Pulmonary artery endothelial cell (primary cell): ENCODE measurements around the gene LHX5. TPM values are rescaled to one million over a fixed set of nuclear protein-coding genes. Genes with fewer than 3 reads are reported as not detected.
"Not testable (repeated sequence)": the region's sequence is repeated elsewhere in the genome, so short reads cannot be mapped to it uniquely, and the experiment has no call there.

Experiments
- DNase-seq: peaks from one replicate; pipeline ENCODE4 v3.0.0-alpha.2; 2011; ENCODE audit warnings: low read depth, low spot score
- total RNA-seq: library from RNA; depleted of rRNA; stranded (reverse); fragments of >200 nt; gene quantifications from 2 replicates; pipeline ENCODE4 v1.2.3, GENCODE V29; 2014

Gene LHX5
- not detected in 2 replicates for total RNA-seq

- no peak for DNase-seq
These were observed at the start of gene LHX5 for GRCh38 chr12:113471619-113472171. Gene LHX5, minus strand, starts transcription at chr12:113471871. Its CDS starts 373 bp downstream, at chr12:113471498.

DNA sequence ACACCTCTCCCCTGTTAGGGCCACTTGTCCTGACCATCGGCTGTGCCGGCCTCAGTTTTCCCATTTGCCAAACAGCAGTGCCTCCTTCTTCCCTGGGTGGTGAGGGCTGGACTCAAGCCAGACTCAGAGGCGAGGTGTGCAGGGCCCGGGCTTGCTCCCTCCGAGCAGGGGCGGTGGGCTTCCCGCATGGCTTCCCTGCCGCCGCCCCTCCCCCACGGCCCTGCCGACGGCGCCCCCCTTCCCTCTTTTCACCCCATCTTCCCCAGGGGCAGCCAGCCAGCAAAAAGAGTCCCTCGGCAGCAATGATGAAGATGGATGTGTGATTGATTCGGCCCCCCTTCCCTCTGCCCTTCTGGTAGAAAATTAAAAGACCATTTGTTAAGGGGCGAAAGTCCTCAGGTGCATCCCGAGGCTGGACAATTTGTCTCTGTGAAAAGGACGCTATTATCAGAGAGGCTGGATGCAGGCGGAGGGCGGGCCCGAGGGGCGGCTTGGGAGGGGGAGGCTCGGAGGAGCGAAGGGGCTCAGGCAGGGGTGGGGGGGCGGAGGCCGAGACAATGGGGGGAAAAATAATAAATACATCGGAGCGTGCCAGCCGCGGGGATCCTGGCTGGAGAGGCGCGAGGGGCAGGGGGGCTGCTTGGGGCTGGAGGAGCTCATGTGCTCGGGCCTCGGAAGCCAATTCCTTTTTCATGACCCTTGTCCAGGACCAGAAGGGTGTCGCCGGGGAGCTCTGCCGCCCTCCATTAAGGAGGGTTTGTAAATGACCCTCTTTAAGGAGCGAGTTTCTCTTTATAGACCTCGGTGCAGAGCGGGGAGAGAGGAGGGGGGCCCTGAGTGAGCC is 48.0 kb upstream of the LHX5 start:
- DNase-seq = no peak

DNA sequence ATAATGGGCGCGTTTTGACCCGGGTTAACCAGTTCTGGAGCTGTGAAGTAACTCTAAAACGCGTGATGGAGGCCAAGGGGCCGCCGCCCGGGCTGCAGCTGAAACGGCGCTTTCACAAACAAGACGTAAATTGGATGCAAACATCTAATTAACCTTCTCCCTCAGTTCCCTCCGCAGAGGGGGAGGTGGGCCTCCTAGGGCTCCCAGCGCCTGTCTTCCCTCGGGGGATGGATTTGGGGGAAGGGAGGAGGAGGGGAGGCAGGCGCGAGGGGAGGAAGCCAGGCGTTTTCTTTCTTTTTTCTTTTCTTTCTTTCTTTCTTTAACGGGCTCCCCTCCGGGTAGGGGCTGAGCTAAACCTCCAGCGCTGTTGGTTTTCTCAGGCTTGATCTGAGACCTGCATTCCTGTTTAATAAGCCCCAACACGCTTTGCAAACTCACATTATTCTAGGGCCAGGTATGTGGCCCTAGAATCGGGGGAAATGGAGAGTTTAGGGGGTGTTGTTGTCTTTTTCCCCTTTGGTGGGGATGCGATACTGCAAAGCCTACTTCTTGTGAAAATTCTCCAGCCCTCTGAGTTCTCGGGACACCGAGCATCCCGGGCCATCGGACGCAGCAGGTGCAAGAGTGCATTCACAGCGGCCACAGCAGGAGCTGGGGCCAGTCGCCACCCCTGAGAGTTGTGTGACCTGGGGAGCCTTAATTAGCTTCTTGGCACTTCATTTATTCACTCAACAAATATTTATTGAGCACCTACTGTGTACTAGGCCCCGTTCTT is 43.6 kb upstream of the LHX5 start:
- no peak for DNase-seq

DNA sequence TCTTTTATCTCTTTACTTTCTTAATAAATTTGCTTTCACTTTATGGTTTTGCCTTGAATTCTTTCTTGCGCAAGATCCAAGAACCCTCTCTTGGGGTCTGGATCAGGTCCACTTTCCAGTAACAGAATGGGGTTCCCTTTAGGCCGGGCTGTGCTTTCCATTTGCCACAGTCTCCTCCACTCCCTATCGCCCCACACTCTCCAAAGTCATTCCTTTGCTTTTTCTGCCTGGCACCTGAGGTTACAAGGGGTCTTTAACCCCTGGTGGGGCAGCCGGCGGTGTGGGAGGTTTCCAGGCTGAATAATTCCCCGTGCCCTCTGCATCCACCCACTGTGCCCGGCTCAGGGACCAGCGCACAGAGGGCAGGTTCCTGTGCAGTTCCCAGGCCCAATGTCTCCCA is 42.9 kb upstream of the LHX5 start:
- no peak for DNase-seq

GRCh38 chr12:113512568-113512967 is 40.9 kb upstream of the LHX5 start:
- no peak for DNase-seq

- DNase-seq = no peak
These were observed 35.2 kb upstream of the LHX5 start for GRCh38 chr12:113506867-113507266.

DNA sequence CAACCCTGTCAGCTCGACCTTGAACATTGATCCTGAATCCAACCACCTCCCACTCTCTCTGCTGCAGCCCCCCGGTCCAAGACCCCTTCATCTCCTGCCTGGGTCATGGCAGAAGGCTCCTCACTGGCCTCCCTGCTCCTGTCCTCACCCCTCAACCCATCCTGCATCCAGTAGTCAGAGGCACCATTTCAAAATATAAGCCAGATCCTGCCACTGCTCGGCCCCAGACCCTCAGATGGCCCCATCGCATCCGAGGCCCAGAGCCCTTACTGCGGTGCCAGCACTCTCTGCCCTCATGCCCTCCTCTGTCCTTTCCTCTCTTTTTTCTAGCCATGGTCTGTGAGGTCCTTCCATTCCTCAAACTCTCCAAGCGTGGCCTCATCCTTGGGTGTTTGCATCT is 34.3 kb upstream of the LHX5 start:
- no peak for DNase-seq

DNA sequence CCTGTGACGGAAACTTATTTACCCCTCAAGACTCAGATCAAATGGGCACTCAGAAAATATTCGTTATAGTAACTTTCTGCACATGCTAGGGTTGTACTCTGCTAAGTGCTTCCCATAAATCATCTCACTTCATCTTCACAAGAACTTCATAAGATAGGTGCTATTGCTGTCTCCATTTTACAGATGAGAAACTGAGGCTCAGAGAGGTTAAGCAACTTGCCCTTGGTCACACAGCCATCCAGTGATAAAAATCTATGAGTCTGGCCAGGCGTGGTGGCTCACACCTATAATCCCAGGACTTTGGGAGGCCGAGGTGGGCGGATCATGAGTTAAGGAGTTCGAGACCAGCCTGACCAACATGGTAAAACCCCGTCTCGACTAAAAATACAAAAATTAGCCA is 33.2 kb upstream of the LHX5 start:
- DNase-seq = no peak

- DNase-seq = no peak
These were observed 29.2 kb upstream of the LHX5 start for GRCh38 chr12:113500782-113501311.

- DNase-seq = no peak
These were observed 28.6 kb upstream of the LHX5 start for GRCh38 chr12:113500306-113500675.

- DNase-seq = no peak
These were observed 26.8 kb upstream of the LHX5 start for GRCh38 chr12:113498490-113498889.

GRCh38 chr12:113497693-113498092 is 26.0 kb upstream of the LHX5 start:
- DNase-seq = no peak

DNA sequence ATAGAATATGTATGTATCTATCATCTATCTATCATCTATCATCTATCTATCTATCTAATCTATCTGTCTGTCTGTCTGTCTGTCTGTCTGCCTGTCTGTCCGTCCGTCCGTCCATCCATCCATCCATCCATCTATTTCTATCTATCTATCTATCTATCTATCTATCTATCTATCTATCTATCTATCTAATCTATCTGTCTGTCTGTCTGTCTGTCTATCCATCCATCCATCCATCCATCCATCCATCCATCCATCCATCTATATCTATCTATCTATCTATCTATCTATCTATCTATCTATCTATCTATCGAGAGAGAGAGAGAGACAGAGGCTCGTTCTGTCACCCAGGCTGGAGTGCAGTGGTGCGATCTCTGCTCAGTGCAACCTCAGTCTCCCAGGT is 24.3 kb upstream of the LHX5 start:
- DNase-seq = not testable (repeated sequence)

DNA sequence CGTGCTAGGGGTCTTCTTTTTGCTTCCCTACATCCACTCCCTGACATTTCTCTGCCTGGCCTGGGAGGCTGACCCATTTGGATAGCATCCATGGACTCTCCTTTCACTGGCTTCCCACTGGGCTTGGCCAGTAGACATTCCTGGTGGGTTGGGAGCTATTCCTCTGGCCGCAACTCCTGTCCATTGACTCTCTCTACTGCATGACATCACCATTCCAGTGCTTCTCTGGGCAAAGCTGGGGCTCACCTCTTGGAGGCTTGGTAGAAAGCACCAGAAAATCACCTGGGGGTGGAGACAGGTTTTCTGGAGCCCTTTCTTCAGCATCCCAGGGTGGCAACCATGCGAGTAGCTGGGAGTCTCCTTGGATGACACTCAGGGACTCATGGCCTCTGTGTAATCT is 16.7 kb upstream of the LHX5 start:
- DNase-seq = no peak

GRCh38 chr12:113486722-113487121 is 15.1 kb upstream of the LHX5 start:
- no peak for DNase-seq

- no peak for DNase-seq
These were observed 13.7 kb upstream of the LHX5 start for GRCh38 chr12:113485330-113485729.

DNA sequence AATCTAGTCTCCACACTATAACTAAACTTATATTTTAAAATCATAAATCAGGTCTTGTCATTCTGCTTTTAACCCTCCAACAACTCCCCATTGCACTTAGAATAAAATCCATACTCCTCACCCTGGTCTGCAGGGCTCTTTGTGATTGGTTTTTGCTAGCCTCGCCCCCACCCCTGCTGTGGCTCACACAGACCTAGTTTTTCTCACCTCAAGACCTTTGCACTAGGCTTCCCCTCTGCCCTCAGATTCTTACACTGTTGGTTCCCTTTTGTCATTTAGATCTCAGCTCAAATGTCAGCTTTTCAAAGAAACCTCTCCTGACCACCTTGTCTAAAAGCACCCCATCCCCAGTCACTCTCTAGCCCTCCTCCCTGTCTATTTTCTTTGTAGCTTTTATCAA is 10.7 kb upstream of the LHX5 start:
- DNase-seq = no peak

DNA sequence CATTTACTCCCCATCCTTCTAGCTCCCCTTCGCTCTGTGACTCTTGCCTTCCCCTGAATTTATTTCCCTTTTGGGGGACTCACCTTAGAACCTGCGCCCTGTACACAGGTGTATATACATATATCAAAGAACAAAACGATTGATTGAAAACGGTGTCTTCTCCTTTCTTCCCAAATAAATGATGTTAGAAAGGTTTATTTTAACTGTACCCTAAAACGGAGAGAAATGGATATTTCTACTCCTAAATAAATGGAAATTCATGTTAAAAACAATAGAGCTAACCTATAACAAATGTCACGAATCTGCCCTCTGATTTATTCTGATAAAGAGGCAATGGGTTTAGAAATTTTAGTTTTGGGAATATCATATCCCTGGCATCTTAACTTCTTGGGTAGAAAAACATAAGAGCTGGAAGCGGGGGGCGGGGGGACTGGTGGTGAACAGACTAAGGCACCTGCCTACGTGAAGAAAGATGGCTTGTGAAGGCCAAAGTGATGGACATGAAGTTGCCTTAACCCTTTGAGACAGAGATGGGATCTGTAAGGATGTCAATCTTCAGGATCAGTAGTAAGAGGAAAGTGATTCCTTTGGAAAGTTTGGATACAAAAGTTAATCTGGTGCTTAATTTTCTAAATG is 8.8 kb upstream of the LHX5 start:
- no peak for DNase-seq

DNA sequence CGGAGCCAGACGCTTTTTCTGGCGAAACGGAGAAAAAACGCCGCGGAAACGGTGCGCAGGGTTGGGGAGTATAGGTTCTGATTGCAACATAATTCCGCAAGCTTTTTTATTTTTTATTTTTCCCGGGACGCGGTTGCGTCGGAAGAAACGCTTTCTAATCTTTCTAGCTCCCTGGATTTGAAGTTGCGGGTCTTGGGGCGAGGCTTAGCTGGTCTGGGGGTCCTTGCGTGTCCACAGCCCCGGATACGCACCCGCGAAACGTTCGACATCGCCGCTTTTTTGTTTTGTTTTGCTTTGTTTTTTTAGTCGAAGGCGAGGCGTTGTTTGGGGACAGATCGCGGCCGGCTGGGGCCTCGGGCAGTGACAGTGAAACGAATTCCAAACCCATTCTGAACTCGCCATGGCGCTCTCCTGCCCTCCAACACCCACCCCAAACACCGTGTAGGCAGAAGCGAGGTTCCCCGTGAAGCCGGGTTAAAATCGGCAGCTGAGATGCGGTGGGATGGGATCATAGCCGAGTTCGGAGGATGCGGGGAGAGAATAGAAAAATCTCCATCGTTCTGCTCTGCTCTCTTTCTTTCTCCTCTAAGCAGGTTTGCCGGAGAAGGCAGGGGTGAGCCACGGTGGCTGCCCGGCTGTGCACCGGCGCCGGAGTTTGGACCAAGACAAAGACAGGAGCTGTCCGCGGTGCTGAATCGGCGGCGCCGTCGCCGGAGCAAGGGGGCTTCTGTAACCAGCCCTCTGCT is 8.1 kb upstream of the LHX5 start:
- DNase-seq = no peak

DNA sequence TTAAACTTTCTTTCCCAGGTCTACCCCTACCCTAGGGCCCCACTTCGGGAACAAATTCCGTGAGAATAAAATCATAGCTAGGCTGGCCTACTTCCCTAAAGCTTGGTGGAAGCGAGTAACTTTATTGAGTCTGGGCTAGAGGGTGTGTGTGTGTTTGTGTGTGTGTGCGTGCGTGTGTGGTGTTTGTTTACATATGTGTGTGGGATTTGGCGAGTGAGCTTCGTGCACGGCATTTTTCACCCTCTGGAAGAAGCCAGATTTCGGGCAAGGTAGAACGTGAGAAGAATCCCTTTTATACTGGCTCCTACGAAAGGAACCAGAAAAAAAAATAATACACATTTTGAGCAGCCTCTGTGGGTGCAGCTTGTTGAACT is 7.5 kb upstream of the LHX5 start:
- DNase-seq = no peak

DNA sequence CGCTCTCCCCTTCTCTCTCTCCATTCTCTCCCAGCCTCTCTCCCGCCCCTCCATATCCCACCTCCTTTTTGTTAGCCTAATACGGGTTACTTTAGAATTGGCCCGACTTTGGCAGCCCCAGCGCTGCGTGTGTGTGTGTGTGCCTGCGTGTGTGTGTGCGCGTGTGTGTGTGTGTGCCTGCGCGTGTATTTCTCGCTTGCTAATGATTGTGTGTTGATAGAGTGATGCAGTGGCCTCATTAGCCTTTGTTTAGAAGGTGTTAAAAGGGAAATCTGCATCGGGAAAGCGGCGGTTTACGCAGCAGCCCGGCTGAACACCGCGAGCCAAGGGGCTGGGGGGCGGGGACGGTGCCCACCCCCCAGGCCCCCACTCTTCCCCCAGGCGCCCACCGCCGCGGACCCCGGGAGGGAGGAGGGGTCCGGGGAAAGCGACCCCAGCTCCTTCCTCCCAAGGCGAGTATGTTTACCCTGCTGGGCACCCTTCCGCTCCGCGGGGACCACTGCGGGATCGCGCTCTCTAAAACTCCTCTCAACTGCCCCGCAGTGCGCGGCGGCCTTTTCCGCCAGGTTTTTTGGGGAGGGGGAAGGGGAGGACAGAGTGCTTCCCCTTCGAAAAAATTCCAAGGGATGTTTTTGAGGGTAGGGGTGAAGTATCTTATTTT is 6.8 kb upstream of the LHX5 start:
- no peak for DNase-seq
